Measurements from ENCODE around the gene ANKRD34B.

DNA sequence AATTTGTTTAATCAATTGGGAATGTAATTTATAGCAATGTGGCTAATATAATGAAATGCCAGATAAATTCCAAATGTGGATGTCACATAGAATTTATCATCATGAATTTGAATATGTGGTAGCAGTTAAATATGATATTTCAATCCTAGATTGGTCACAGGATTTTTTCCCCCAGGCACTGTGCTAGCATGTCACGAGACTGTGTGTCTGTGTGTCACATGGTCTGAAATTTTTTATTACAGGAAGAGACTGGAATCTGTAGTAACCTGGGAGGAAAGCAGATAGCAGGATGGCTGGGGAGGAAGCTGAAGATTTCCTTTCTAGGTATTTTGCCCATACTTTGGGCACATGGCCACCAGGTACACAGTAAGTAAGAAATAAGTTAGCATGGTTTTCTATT lies 49.0 kb upstream of the ANKRD34B start:
- TF ChIP-seq CTCF (IDR thresholded peaks at IDR 0.05 in 8 of 11, conservative IDR thresholded peaks at IDR 0.05 in 3 of 11), result no peak
- TF ChIP-seq POLR2A (IDR thresholded peaks at IDR 0.05), result no peak
